Choroid plexus epithelial cell (primary cell): Measurements from ENCODE around the gene PRRT4.

Source experiments
- DNase-seq: peaks from one replicate; pipeline ENCODE4 v3.0.0-alpha.2; 2010; ENCODE audit warnings: low read depth
- H3K4me3 ChIP-seq: 2 replicates; pipeline ENCODE4 v1.5.1; 2011; ENCODE audit warnings: low read depth, mild to moderate bottlenecking, control low read depth, low read length, moderate library complexity
- TF ChIP-seq, protein P1 (sequence below): conservative IDR thresholded peaks from 2 replicates; pipeline ENCODE4 v1.5.1; 2011; ENCODE audit warnings: low read depth, mild to moderate bottlenecking, control low read depth, inconsistent platforms, low read length, moderate library complexity

PRRT4 gene

DNA sequence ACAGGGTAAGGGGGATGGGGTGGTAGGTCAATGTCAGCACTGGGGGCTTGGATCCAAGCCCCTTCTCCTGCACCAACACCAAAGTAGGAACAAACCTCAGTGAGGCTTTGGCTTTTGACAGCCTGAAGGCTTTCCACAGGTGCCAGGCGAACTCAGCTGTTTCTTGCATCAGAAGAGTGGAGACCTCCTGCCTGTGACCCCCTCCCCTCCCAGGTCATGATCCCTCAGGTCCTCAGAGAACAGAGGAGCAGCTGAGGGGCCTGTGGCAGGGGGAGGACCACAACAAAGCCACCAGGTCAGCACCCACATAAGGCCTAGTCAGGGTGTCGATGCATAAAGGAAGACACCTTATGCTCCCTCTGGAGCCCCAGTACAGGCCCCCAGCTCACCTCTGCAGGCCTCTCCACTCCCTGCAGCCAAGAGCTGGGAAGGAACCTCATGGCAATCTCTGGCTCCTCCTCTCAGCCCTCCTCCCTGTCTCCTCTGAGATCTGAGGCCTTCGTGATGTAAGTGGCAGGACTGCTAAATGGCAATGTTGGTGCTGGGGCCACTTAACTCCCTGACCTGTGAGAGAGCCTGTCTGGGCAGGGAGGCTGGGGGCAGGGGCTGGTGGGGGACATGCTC lies 19.1 kb upstream of the PRRT4 start:
- DNase-seq = no peak
- no peak overlapping the region for H3K4me3 ChIP-seq
- TF ChIP-seq, protein P1, sequence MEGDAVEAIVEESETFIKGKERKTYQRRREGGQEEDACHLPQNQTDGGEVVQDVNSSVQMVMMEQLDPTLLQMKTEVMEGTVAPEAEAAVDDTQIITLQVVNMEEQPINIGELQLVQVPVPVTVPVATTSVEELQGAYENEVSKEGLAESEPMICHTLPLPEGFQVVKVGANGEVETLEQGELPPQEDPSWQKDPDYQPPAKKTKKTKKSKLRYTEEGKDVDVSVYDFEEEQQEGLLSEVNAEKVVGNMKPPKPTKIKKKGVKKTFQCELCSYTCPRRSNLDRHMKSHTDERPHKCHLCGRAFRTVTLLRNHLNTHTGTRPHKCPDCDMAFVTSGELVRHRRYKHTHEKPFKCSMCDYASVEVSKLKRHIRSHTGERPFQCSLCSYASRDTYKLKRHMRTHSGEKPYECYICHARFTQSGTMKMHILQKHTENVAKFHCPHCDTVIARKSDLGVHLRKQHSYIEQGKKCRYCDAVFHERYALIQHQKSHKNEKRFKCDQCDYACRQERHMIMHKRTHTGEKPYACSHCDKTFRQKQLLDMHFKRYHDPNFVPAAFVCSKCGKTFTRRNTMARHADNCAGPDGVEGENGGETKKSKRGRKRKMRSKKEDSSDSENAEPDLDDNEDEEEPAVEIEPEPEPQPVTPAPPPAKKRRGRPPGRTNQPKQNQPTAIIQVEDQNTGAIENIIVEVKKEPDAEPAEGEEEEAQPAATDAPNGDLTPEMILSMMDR = no peak

DNA sequence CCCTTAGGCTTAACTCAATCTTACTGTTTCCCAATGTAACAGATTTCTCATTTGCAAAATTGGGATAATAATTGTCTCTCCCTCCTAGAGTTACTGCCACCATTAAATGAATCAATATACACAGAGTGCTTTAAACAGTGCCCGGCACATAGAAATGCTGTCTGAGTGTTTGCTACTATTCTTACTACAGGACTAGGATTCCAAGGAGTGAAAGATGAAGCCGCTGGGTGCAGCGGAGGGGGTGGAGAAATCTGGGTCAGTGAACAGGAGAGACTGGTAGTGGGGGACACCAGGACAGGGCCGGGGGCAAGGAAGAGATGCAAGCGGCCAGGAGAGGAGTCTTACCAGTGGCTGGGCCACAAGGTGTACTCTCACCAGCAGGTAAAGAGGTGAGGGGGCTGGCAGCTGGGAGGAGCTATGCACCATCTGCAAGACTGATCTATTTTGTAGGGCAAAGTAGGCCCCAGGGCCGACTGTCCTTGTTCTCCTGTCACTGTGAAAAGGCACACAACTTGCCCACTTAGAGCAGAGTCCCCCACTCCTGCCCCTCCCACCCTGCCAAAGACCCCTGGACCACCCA lies 18.5 kb upstream of the PRRT4 start:
- H3K4me3 ChIP-seq = no peak overlapping the region
- TF ChIP-seq, protein P1 = no peak
- no peak for DNase-seq

DNA sequence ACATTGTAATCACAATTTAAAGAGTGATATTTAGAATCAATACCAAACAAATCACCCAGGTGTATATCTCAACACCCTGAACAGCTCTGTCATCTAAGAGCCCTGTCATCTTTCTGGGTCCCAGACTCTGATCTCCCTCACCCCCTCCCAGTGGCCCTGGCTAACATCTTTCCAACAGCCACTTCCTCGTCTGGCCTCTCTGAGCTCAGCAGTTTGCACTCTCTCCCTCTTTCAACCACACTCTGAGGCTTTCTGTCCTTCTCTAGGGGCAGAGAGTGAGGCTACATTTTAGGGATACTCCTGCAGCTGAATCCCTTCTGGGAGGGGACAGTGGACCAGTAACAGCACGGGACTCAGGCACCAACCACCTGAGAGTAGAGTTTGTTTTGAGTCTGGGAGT lies 17.1 kb upstream of the PRRT4 start:
- H3K4me3 ChIP-seq = no peak overlapping the region
- no peak for DNase-seq
- TF ChIP-seq, protein P1 = no peak

DNA sequence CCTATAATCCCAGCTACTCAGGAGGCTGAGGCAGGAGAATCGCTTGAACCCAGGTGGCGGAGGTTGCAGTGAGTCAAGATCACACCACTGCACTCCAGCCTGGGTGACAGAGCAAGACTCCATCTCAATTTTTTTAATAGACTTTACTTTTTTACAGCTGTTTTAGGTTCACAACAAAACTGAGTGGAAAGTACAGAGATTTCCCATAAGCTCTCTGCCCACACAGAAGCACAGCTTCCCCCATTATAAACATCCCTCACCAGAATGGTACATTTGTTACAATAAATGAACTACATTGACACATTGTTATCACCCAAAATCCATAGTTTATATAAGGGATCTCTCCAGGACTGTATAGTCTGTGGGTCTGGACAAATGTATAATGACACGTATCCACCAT lies 14.6 kb upstream of the PRRT4 start:
- DNase-seq = no peak
- TF ChIP-seq, protein P1 = no peak
- H3K4me3 ChIP-seq = no peak overlapping the region

DNA sequence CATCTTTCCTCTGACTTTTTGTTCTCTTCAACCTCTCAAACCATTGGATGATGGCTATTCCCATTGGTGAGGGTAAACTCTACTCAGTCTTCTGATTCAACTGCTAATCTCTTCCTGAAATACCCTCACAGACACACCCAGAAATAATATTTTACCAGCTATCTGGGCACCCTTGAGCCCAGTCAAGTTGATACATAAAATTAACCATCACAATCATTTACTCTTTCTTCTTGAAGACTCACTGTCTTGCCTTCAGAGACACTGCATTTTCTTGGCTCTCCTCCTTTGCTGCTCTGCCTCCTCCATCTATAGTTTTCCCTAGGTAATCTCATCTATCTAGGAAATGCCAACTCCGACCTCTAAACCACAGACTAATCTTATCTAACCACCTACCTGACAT lies 12.6 kb upstream of the PRRT4 start:
- DNase-seq = no peak
- H3K4me3 ChIP-seq = no peak overlapping the region
- TF ChIP-seq, protein P1 = no peak

DNA sequence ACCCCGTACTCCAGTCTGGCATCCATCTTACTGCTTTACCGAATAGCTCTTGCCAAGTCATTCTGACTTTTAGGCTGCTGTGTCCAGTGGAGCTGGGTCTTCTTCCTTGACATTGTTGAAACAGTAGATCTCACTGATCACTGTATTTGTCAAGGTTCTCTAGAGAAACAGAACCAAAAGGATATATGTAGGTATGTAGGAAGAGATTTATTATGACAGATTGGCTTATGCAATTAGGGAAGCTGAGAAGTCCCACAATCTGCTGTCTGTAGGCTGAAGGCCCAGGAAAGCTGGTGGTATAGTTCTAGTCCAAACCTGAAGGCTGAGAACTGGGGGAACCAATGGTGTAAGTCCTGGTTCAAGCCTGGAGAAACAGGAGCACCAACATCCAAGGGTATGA lies 12.1 kb upstream of the PRRT4 start:
- H3K4me3 ChIP-seq = no peak overlapping the region
- TF ChIP-seq, protein P1 = no peak
- no peak for DNase-seq

DNA sequence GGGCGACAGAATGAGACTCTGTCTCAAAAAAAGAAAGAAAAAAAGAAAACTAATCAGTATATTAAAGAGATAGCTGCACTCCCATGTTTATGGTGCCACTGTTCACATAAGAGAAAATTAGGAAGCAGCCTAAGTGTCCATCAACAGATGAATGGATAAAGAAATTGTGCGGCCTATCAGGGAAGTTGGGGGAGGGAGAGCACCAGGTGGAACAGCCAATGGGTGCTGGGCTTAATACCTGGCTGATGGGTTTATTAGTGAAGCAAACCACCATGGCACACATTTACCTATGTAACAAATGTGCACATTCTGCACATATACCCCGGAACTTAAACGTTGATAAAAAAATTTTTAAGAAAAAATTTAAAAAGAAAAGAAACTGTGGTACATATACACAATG lies 9.0 kb upstream of the PRRT4 start:
- H3K4me3 ChIP-seq = no peak overlapping the region
- no peak for DNase-seq
- TF ChIP-seq, protein P1 = no peak
